Effector memory CD4-positive, alpha-beta T cell (primary cell): Measurements from ENCODE around the gene ANK3.
"Not testable (repeated sequence)": the region's sequence is repeated elsewhere in the genome, so short reads cannot be mapped to it uniquely, and the experiment has no call there.

Experiments used
- DNase-seq, 3 donors: peaks; one replicate each; pipeline ENCODE4 v3.0.0-alpha.2; 2020
- H3K27ac ChIP-seq: 2 replicates; pipeline ENCODE4 v1.7.0; 2013; ENCODE audit warnings: mild to moderate bottlenecking, low read length, moderate library complexity; ENCODE audit not compliant: insufficient read depth, poor library complexity, severe bottlenecking
- H3K27me3 ChIP-seq: replicated peaks from 2 replicates; pipeline ENCODE4 v1.7.0; 2013; ENCODE audit warnings: mild to moderate bottlenecking, low read length; ENCODE audit not compliant: insufficient read depth, control insufficient read depth, poor library complexity, severe bottlenecking
- H3K36me3 ChIP-seq: 2 replicates; pipeline ENCODE4 v1.7.0; 2013; ENCODE audit warnings: mild to moderate bottlenecking, low read length, moderate library complexity; ENCODE audit not compliant: control insufficient read depth, insufficient read depth
- H3K4me1 ChIP-seq: 2 replicates; pipeline ENCODE4 v1.7.0; 2013; ENCODE audit warnings: low read length, mild to moderate bottlenecking; ENCODE audit not compliant: control insufficient read depth, insufficient read depth, poor library complexity, severe bottlenecking
- H3K4me3 ChIP-seq: 2 replicates; pipeline ENCODE4 v1.7.0; 2013; ENCODE audit warnings: low read length, low read depth, mild to moderate bottlenecking; ENCODE audit not compliant: insufficient read depth, poor library complexity, severe bottlenecking
- H3K9me3 ChIP-seq: 2 replicates; pipeline ENCODE4 v1.7.0; 2013; ENCODE audit warnings: mild to moderate bottlenecking, low read length, moderate library complexity; ENCODE audit not compliant: control insufficient read depth

The ANK3 gene

GRCh38 chr10:60041489-60042133 is 348.1 kb downstream of the ANK3 start:
- H3K36me3 ChIP-seq: peaks cover 10% of the 10 kb centered on the region
- no peaks in the 10 kb centered on the region for H3K4me1 ChIP-seq
- H3K9me3 ChIP-seq: no peaks in the 10 kb centered on the region
- no peak overlapping the region for H3K4me3 ChIP-seq
- no peak for DNase-seq
- no peaks in the 10 kb centered on the region for H3K27me3 ChIP-seq
- H3K27ac ChIP-seq: no peak overlapping the region

- Histone ChIP-seq H3K9me3 (no peaks in the 10 kb centered on the region), H3K27ac (no peak overlapping the region), H3K4me1 (no peaks in the 10 kb centered on the region), H3K36me3 (peaks cover 10% of the 10 kb centered on the region), H3K4me3 (no peak overlapping the region), H3K27me3 (no peaks in the 10 kb centered on the region)
- no peak for DNase-seq
Measured at GRCh38 chr10:60040014-60040662, 349.5 kb downstream of the ANK3 start.

- H3K27ac ChIP-seq: no peak overlapping the region
- H3K27me3 ChIP-seq: no peaks in the 10 kb centered on the region
- no peak overlapping the region for H3K4me3 ChIP-seq
- no peaks in the 10 kb centered on the region for H3K4me1 ChIP-seq
- no peaks in the 10 kb centered on the region for H3K9me3 ChIP-seq
- no peak for DNase-seq
- H3K36me3 ChIP-seq: no peaks in the 10 kb centered on the region
Measured at GRCh38 chr10:60035984-60036383, 353.7 kb downstream of the ANK3 start.

- H3K36me3 ChIP-seq, DNase-seq, H3K27ac ChIP-seq, H3K27me3 ChIP-seq, H3K9me3 ChIP-seq, H3K4me3 ChIP-seq, H3K4me1 ChIP-seq: not testable (repeated sequence)
Measured at GRCh38 chr10:60035375-60035774, 354.3 kb downstream of the ANK3 start.

GRCh38 chr10:60032723-60033122 is 357.0 kb downstream of the ANK3 start:
- Histone ChIP-seq H3K4me3 (no peak overlapping the region), H3K36me3 (no peaks in the 10 kb centered on the region), H3K27me3 (no peaks in the 10 kb centered on the region), H3K9me3 (no peaks in the 10 kb centered on the region), H3K4me1 (no peaks in the 10 kb centered on the region), H3K27ac (no peak overlapping the region)
- DNase-seq: no peak

- H3K36me3 ChIP-seq: no peaks in the 10 kb centered on the region
- H3K9me3 ChIP-seq: no peaks in the 10 kb centered on the region
- H3K4me1 ChIP-seq: no peaks in the 10 kb centered on the region
- no peak overlapping the region for H3K27ac ChIP-seq
- no peaks in the 10 kb centered on the region for H3K27me3 ChIP-seq
- H3K4me3 ChIP-seq: no peak overlapping the region
- DNase-seq: no peak
Measured at GRCh38 chr10:60031664-60032063, 358.0 kb downstream of the ANK3 start.

GRCh38 chr10:60031183-60031582 is 358.5 kb downstream of the ANK3 start:
- Histone ChIP-seq H3K4me1 (no peaks in the 10 kb centered on the region), H3K36me3 (no peaks in the 10 kb centered on the region), H3K27ac (no peak overlapping the region), H3K4me3 (no peak overlapping the region), H3K9me3 (no peaks in the 10 kb centered on the region), H3K27me3 (no peaks in the 10 kb centered on the region)
- DNase-seq: no peak

- Histone ChIP-seq H3K36me3 (no peaks in the 10 kb centered on the region), H3K27me3 (no peaks in the 10 kb centered on the region), H3K27ac (no peak overlapping the region), H3K4me3 (no peak overlapping the region), H3K4me1 (no peaks in the 10 kb centered on the region), H3K9me3 (no peaks in the 10 kb centered on the region)
- DNase-seq: no peak
Measured at GRCh38 chr10:60029475-60029874, 360.2 kb downstream of the ANK3 start.

- Histone ChIP-seq H3K27me3 (no peaks in the 10 kb centered on the region), H3K9me3 (no peaks in the 10 kb centered on the region)
Measured at GRCh38 chr10:60028081-60028480, 361.6 kb downstream of the ANK3 start.

GRCh38 chr10:60025279-60025678 is 364.4 kb downstream of the ANK3 start:
- DNase-seq: no peak
- H3K27ac ChIP-seq: no peak overlapping the region
- H3K9me3 ChIP-seq: no peaks in the 10 kb centered on the region

More at GRCh38 chr10:60028081-60028480, 361.6 kb downstream of the ANK3 start:
- DNase-seq: no peak
- Histone ChIP-seq H3K36me3 (no peaks in the 10 kb centered on the region), H3K4me3 (no peak overlapping the region), H3K4me1 (no peaks in the 10 kb centered on the region), H3K27ac (no peak overlapping the region)

More at GRCh38 chr10:60025279-60025678, 364.4 kb downstream of the ANK3 start:
- Histone ChIP-seq H3K4me1 (no peaks in the 10 kb centered on the region), H3K4me3 (no peak overlapping the region), H3K27me3 (no peaks in the 10 kb centered on the region), H3K36me3 (no peaks in the 10 kb centered on the region)
